NCI-H146 treated with DMSO at 0.1 percent for 48 hours (cell line): Measurements from ENCODE around the gene LGMN.
A peak's percentile ranks its signal among the peaks of the same experiment; 100 is the strongest.
"Not testable (repeated sequence)": the region's sequence is repeated elsewhere in the genome, so short reads cannot be mapped to it uniquely, and the experiment has no call there.

ENCODE experiments used
- DNase-seq: peaks from one replicate; lab custom pipeline; 2025; ENCODE audit not compliant: unreplicated experiment; lab: John Stamatoyannopoulos, UW

Gene LGMN

GRCh38 chr14:92763666-92764631 lies 15.5 kb upstream of the LGMN start:
- DNase-seq, result not testable (repeated sequence)

GRCh38 chr14:92760524-92760805 lies 12.0 kb upstream of the LGMN start:
- no peak for DNase-seq

GRCh38 chr14:92759679-92760523 lies 11.5 kb upstream of the LGMN start:
- no peak for DNase-seq

GRCh38 chr14:92759300-92759678 lies 10.9 kb upstream of the LGMN start:
- DNase-seq, result peak; percentile 26

- no peak for DNase-seq
Measured at GRCh38 chr14:92756446-92756845, 8.0 kb upstream of the LGMN start.

- DNase-seq, result no peak
Measured at GRCh38 chr14:92755495-92755894, 7.1 kb upstream of the LGMN start.

GRCh38 chr14:92754966-92755365 lies 6.5 kb upstream of the LGMN start:
- peak; percentile 23 for DNase-seq

- DNase-seq, result no peak
Measured at GRCh38 chr14:92753250-92753649, 4.8 kb upstream of the LGMN start.

- DNase-seq, result no peak
Measured at GRCh38 chr14:92751819-92752218, 3.4 kb upstream of the LGMN start.

GRCh38 chr14:92750994-92751400 lies 2.6 kb upstream of the LGMN start:
- no peak for DNase-seq

GRCh38 chr14:92750222-92750728 lies 1.8 kb upstream of the LGMN start:
- DNase-seq, result not testable (repeated sequence)

- no peak for DNase-seq
Measured at GRCh38 chr14:92747701-92748258, 647 bp downstream of the LGMN start.

- no peak for DNase-seq
Measured at GRCh38 chr14:92744198-92744597, 4.2 kb downstream of the LGMN start.

- DNase-seq, result no peak
Measured at GRCh38 chr14:92740440-92740839, 8.0 kb downstream of the LGMN start.

GRCh38 chr14:92737619-92738188 lies 10.7 kb downstream of the LGMN start:
- no peak for DNase-seq

GRCh38 chr14:92737206-92737605 lies 11.2 kb downstream of the LGMN start:
- no peak for DNase-seq

- DNase-seq, result no peak
Measured at GRCh38 chr14:92735344-92735743, 13.1 kb downstream of the LGMN start.

GRCh38 chr14:92734618-92735017 lies 13.8 kb downstream of the LGMN start:
- no peak for DNase-seq

GRCh38 chr14:92733007-92733406 lies 15.4 kb downstream of the LGMN start:
- no peak for DNase-seq

GRCh38 chr14:92731622-92732115 lies 16.8 kb downstream of the LGMN start:
- DNase-seq, result no peak
